ENCODE measurements around the gene TPBGL.
"Not testable (repeated sequence)": the region's sequence is repeated elsewhere in the genome, so short reads cannot be mapped to it uniquely, and the experiment has no call there.

TPBGL gene

DNA sequence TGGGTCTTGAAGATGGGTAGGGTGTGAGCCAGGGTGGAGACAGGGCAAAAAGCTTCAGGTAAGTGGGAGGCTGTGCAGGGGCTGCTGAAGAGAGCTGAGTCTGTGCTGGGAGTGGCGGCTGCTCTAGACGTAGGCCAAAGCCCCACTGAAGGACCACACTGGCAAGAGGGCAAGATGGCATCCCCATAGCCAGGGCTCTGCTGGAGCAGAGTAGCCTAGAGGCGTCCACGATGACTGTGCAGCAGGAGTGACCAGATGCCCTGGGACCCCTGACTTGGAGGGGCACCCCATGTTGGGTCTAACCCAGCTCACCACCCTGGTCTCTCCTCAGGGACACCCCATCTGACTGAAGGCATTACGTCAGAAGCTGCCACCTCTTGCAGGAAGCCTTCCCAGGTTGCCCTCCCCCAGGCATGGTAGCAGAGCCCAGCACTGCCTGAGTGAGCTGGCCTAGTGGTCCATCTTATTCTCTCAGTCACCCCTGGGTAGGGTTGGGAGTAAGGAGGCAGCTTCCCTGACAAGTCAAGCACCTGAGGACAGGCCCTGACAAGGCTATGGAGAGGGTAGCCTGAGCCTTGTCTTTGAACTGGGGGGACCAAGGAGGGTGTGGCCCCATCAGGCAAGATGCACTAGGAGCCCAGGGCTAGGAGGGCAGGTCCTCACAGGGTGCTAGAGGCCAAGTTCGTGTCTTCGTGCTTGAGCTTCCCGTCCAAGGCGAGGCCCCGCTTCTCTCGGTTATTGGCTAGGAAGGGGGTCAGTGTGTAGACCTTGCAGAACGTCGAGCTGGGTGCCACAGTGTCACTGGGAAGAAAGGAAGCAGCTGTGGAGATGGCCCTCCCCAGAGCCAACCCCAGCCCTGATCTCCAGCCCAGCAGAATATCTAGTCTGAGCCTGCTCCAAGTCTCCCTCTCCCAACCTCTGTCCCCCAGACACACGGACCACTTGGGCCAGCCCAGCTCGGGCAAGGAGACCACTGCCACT, 33.1 kb downstream of the TPBGL start:
- no peak for DNase-seq

DNA sequence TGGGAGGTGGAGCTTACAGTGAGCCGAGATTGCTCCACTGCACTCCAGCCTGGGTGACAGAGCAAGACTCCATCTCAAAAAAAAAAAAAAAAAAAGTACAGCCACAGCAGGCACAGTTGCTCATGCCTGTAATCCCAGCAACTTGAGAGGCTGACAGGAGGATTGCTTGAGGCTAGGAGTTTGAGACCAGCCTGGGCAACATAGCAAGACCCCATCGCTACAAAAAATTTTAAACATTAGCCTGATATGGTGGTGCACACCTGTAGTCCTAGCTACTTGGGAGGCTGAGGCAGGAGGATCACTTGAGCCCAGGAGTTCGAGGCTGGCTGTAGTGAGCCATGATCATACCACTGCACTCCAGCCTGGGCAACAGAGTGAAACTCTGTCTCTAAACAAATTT, 34.1 kb downstream of the TPBGL start:
- not testable (repeated sequence) for DNase-seq

DNA sequence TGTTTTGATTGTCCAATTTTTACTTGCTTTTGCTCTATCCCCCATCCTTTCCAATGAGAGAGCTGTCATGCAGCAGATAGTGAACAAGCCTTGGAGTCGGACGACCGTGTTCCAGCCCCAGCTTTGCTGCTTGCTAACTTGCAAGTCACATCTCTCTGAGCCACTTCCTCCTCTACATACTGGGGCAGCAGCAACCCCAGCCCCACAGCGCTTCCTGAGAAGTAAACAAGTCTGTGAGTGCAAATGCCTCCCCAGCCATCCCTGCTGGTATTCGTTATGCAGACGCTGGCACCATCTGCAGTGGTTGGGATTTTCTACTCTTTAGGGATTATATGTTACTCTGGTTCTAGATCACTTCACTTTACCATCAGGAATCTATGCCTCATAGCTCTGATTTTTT, 35.0 kb downstream of the TPBGL start:
- peak; percentile 82 for DNase-seq

DNA sequence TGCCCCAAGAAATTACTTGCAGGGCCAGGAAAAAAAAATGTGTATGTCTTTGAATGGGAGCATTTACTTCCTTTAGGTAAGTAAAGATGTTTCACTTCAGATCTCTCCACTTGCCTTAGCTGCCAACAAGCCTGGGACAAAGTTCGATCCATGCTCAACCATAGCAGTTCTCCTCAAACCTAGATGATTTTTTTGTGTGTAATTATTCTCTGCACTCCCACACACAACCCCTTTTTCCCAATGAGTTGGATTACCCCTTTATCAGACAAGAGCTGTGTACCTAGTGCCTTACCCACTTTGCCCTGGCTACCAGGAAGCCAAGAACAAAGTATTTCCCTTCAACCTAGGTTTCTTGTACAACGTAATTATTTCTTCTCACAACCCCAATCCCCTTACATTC, 35.6 kb downstream of the TPBGL start:
- DNase-seq = no peak

DNA sequence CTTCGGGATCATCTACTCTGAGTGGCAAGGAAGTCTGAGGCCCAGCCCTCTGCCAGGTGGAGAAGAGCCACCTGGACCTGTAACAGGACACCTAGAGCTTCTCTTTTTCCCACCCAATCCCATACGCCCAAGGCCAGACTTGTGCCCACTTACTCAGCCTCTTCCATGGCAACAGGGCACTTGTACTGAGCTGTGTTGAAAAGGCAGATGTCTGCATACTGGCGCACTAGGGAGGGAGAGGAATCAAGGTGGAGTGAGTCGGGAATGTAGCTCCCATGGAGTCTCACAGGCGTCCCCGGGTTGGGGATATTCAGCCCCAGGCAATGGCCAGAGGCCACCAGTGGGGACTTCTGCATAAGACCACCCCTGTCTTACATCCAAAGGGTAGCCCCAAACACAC, 36.1 kb downstream of the TPBGL start:
- DNase-seq = no peak

DNA sequence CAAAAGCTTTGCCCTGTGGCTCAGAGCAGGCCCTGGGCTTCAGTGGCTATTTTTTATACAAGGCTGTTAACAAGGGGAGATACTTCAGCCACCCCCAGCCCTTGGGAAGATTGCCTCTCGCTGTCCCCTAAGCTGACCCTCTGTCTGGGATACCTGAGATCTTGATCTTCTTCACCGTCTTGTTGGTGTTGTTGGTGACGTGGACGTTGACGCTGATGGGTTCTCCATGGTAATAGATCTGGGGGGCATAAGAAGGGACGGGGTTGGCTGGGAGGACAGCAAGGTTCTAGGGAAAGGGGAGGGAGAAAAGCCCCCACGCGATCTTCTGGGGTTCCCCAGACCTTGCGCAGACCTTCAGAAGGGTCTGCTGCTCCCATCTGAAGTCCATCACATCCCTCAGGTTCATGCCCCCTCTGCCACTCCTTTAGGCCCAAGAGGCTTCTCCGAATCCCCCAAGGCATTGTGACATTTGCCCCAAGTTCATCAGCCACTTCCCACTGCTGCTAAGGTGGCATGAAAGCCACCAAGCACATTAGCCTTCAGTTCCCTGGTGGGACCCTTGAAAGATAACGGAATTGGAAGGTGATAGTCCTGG, 36.7 kb downstream of the TPBGL start:
- DNase-seq = no peak

DNA sequence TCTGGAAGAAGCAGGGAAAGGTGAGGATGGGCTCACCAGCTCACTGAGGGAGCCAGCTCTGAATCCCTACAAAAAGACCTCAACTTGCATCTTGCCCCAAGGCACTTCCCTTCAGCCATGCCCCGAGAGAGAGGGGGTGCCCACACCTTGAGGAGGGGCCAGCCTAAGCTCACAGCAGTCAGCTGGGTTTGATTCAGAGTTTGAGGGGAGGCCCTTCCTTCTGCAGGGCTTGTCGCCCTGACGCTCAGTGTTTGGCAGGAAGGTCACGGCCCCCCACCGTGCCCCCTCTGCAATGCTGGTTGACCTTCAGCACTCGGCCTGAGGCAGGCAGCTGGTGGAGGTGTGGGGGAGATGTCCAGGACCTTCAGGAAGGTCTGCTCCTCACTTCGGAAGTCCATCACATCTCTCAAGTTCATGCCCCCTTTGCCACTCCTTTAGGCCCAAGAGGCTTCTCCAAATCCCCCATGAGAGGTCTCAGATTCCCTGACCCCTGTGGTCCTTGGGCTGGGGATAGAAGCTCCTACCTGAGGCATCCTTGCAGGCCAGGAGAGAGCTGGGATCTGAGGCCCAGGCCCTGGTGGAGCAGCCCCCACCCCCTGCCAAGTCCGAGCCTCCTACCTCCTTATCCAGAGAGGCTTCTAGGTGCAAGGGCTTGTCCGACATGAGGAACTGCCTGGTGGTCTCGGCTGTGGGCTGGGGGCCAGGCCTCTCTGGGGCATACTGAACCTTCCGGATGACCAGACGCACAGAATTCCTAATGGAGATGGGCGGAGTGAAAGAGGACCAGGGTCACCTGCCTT, 37.6 kb downstream of the TPBGL start:
- no peak for DNase-seq

DNA sequence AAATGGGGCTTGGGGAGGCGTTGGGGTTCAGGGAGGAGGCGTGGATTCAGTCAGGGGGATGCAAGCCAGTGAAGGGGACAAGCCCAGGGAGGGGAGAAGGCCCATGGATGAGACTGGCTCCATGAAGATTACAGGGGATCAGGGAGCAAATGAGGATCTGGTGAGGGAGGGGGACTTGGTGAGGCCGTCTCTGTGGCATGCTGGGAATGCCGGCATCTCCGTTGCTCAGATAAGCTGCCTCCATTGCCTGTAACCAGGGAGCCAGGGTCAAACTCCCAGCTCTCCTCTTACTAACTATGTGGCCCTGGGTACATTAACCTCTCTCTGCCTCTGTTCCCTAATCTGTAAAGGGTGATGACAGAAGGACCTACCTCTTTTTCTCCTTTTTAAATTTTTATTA, 38.7 kb downstream of the TPBGL start:
- DNase-seq = no peak

DNA sequence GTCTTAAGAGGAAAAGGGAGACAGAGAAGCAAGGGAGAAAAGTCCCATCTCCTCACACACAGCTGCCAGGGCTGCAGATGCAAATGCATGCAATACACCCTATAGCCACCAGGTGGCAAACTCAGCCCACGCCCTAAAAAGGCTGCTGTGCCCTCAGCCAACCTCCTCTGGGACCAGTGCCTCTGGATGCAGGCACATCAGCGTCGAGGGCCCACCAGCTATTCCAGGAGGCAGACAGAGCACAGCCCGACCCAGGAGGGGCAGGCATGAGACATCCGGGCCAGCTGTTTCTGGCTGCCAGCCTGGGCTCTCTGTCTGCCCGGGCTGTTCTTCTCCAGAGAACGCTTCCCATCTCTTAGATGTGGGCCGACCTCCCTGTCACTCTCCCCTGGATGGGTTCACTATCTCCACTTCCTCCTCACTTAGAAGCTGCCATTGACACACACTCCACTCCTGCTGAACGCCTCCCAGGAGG, 39.7 kb downstream of the TPBGL start:
- DNase-seq = peak; percentile 78

DNA sequence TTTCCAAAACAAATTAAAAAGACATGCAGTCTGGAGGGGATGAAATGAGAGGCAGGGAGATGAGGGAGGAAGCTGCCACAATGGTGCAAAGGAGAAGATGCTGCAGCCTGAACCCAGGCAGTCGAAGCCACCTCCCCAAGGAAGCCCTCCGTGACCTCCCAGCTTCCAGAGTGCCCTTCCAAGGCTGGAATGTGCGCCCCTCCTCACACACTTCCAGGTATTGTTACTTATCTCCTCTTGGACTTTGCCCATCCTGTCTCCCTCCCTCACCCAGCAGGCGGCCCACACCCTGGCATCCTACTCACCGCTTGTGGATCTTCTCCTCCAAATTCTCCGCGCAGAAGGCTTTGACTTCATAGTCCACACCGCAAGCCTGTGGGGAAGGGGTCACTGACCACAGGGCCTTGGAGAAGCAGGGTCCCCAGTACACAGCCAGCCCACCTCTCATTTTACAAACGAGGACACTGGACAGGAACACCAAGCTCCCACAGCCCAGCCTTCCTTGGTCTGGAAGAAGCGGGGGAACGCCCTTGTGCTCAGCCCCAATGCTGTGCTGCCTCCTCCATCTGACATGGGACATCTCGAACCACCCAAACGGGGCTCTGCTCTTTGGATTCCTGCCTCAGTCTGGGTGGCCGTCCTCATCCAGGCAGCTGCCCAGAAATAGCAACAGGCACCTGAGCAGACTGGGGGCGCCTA, 40.3 kb downstream of the TPBGL start:
- no peak for DNase-seq

DNA sequence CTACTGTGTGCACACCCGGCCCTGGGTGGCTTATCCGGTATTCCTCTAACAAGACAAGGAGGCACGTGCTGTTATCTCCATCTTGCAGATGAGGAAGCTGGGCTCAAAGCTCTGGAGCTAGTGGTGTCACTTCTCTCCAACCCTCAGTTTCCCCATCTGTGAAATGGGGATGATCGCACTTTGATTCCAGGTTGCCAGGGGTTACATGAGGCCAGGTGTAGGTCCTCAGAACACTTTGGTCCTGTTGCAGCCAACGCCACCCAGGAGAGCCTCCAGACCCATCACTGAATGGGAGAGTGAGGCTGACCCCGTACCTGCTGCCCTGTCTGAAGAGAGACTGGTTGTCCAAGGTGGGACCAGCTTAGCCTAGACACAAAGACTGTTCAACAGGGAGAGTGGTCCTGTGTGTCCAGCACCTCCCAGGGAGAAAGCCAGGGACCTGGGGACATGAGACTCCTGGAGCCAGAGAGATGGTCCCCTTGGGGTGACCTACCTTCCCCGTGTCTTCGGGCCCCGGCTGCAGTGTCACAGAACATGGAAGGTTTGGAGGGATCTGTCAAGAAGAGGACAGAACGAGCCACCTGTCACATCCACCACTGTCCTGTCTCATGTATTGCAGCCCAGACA, 41.0 kb downstream of the TPBGL start:
- DNase-seq = no peak

DNA sequence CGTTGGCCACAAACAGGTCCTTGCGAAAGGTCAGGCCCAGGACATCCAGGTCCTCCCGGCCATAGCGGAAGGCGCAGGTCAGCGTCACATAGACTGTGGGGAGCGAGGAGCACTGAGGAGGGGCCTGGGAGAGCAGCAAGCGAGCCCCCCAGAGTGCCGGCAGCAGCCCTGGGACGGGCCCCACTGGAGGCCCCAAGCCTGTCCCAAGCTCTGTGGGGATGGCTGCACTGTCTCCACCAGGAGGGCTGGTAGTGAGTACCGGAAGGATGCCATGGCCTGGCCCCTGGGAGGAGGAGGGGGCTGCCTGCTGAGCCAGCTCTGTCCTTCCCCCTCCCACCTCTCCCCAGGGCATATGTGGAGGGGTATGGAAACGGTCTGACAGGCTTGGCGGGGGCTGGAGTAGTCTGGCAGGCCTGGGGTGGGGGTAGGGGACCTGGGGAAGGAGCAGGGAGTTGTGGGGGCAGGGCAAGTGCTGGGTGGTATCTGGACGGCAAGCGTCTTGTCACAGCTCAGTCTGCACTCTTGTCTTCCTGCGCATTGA, 42.9 kb downstream of the TPBGL start:
- no peak for DNase-seq

DNA sequence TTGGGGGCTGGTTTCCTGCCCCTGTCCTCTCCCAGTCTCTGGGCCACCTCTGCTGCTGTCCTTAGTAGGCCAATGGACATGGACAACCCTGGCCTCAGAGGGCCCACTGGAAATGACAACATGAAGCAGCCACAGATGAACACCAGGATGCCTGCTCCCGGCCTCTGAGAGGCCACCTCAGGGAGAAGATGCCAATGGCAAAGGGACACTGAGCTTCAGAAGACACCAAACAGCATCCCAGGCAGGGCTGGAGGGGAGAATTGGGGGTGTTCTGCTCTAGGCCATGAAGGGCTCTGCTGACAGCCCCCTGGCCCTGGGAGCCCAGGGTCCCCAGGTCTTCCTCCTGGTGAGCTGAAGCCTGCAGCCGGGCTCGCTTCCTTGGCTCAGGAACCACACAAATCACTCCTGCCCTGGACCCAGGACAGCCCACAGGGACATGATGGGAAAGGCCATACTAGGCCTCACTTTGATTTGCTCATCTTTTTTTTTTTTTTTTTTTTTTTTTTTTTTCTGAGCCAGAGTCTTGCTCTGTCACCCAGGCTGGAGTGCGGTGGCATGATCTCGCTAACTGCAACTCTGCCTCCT, 45.3 kb downstream of the TPBGL start:
- no peak for DNase-seq

DNA sequence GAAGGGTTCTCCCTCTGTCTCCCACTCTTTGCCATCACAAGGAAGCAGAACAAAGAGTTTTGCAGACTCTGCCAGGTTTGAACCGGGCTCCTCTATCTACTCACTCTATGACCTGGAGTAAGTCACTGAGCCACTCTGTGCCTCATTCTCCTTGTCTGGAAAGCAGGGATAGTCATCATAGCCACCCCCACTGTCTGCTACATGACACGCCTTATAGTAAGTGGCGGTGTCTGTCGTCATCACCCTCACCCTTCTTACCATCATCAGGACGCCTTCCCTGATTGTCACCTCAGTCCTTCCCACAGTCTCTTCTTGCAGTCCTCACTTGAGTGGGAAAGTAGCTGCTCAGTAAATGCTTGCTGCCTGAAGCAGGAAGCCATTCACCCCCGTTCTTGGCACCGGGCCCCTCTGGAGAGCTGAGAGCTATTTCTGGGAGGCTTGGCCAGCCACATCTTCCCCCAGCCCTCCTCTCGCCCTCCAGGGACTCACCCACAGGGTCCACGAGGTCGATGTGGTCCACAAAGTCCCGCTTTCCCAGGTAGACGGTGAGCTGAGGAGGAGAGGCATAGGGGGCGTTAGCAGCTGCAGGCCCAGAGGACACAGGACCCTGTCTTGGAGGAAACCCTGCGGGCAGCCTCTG, 46.4 kb downstream of the TPBGL start:
- no peak for DNase-seq

DNA sequence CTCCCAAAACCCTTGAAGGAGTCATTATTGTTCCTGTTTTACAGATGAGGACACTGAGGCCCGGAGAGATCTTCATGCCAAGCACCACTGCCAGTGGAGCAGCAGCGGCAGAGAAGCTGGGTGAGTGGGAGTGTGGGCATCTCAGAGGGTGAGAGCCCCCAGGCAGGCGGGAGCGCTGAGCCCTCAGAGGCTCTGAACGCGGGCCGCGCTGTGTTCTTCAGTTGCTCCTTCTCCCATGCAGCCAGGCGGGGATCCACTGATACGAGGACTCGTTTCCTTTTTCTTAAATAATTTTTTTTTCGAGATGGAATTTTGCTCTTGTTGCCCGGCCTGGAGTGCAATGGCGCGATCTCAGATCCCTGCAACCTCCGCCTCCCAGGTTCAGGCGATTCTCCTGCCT, 47.0 kb downstream of the TPBGL start:
- no peak for DNase-seq

DNA sequence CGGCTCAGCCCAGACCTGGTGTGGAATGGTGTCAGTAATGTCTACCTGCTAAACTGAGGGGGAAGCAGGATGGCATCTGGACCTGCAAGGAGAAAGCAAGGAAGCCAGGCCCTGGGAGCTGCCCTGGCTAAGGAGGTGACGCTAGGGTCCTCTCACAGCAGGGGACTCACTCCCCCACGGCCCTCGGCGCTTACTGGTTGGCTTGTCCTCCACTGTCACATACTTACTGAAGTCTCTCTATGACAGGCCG, 48.9 kb downstream of the TPBGL start:
- no peak for DNase-seq

DNA sequence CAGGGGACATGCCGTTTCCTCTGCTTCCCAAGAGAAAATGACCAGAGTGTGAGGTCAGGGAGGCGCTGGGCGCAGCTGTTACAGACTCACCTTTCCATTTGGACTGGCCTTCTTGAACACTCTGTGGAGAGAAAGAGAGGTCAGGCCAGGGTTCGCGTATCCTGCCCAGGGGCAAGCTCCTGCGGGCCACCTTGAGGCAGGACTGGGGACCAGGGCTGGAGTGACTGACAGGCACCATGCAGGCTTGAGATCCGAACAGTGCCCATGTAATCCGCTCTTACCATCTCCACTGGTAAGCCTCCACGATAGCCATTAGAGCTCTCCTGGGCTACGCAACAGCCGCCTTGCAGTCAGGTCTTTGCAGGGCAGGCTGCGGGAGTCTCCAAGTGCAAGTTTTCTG, 49.3 kb downstream of the TPBGL start:
- DNase-seq = no peak

DNA sequence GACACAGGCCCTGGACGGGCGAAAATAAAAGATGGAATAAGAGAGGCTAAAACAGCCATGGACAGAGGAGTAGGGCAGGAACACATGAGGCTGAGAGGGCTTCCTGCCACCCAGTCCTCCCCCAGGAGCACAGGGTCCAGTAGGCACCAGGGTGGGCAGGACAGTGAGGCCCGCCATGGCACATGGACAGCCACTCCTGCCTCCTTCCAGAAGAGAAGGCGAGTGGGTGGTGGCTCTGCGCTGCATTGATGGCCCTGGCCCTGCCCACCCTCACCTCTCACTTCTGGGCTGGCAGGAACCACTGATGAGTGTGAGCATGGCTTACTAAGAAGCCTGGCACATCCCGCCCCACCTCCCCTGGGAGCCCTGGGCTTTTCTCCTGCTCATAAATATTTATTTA, 51.2 kb downstream of the TPBGL start:
- DNase-seq = no peak

DNA sequence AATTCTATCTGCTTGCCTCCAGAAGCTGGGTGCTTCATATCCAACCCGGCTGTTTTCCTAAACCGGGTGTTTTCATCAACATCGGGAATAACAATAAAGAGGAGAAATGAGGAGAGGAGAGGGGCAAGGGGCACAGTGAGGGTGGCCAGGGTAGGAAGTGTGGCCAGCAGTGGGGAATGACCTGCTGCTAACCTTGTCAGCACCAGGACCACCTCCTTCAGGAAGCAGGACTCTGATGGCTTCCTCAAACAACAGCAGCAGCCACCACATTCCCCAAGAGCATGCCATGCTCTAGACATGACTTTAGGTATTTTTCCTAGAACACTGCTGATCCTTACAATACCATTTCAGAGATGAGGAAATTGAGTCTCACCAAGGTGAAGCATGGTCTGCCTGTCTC, 52.4 kb downstream of the TPBGL start:
- DNase-seq = no peak
